ENCODE data around the gene GPX1.
"Not testable (repeated sequence)": the region's sequence is repeated elsewhere in the genome, so short reads cannot be mapped to it uniquely, and the experiment has no call there.

The GPX1 gene

GRCh38 chr3:49357443-49358216 lies 523 bp downstream of the GPX1 start:
- peak; percentile 60 to 64 for DNase-seq

DNA sequence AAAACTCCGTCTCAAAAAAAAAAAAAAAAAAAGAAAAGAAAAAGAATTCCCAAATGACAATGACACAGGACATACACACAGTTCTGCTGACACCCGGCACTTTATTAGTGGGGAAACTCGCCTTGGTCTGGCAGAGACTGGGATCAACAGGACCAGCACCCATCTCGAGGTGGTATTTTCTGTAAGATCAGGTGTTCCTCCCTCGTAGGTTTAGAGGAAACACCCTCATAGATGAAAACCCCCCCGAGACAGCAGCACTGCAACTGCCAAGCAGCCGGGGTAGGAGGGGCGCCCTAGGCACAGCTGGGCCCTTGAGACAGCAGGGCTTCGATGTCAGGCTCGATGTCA lies 1.1 kb downstream of the GPX1 start:
- DNase-seq, result not testable (repeated sequence)

DNA sequence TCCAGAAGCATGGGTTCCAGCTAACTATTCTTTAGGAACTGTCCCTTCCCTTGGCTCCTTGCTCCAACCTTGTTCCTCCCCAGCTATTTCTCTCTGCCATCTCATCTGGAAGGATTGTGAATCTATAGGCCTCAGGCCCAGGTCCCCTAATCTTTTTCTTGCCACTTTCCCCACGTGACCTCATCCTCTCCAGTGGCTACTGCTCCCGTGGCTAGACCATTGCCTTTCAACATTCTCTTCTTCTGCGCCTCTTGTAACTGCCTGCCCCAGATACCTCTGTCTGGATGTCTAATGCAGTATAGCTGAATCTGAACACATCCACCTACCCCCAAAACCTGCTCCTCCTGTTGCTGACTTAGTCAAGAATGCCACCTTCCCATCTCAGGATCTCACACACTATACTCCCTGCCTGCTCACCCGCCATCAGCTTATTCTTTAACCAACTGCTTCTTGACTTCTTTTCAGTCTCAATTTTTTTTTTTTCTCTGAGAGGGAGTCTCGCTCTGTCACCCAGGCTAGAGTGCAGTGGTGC lies 5.2 kb downstream of the GPX1 start:
- no peak for DNase-seq

- DNase-seq, result no peak
Observed at GRCh38 chr3:49352281-49352680, 5.9 kb downstream of the GPX1 start.

- DNase-seq, result no peak
Observed at GRCh38 chr3:49351521-49352011, 6.6 kb downstream of the GPX1 start.

GRCh38 chr3:49349348-49350114 lies 8.6 kb downstream of the GPX1 start:
- DNase-seq, result no peak

DNA sequence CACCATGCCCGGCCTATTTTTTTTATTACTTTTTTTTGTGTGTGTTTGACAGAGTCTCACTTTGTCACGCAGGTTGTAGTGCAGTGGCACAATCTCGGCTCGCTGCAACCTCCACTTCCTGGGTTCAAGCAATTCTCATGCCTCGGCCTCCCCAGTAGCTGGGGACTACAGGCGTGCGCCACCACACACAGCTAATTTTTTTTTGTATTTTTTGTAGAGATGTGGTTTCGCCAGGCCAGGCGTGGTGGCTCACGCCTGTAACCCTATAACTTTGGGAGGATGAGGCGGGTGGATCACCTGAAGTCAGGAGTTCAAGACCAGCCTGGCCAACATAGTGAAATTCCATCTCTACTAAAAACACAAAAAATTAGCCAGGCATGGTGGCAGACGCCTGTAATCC lies 9.8 kb downstream of the GPX1 start:
- not testable (repeated sequence) for DNase-seq

- no peak for DNase-seq
Observed at GRCh38 chr3:49346797-49347251, 11.3 kb downstream of the GPX1 start.

DNA sequence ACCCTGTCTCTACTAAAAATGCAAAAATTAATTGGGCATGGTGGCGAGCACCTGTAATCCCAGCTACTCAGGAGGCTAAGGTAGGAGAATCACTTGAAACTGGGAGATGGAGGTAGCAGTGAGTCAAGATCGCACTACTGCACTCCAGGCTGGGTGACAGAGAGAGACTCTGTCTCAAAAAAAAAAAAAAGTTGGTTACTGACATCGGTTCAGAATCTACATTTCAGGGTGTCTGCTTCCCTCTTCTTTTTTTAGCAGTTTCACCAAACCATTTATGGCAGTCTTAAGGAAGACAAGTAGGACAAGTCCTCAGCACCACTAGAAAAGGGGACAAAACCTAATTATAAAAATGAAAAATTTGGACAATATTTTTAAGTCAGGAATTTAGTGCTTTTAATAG lies 15.0 kb downstream of the GPX1 start:
- DNase-seq, result no peak

GRCh38 chr3:49341996-49342395 lies 16.2 kb downstream of the GPX1 start:
- no peak for DNase-seq

DNA sequence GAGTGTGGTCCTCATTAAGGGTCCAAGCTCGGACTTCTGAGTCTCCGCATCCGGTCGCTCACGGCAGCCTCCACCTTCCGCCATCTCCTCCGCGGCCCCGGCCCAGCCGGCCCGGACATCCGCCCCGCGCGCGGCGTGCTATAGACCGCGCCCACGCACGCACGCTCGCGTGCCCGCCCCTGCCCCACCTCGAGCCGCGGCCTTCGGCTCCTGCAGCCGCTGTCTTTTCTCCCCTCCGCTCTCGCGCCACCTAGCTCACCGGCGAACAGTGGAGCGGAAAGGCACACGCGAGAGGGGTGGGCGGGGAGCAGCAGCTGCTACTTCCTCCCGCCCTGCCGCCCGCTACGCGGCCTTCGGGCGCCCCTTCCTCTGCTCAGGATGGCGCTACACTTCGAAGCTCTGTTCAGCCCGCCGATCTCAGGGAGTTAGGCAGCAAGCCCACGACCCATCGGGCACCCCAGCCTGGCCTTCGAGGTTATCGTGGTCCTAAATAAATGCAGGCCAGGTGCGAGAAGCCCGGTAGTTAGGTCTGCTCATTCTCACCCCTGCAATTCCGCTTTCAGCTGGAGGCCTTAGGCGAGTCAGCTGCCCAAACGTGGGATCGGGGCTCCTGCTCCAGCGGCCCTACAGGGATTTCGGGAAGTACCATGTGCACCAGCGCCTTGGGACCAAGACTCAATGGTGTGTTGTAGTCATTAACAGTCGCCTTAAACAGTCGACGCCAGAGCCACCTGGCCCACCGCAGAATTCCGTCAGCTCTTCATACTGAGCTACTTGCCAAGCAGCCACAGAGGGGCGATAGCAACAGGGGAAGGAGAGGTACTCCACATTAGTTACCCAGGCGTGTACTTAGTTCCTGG lies 18.0 kb downstream of the GPX1 start, which contains the start of gene USP4:
Gene USP4 (minus strand): TSS at position 113 of the 860 bp plus-strand sequence. CDS start 29 bp downstream, at position 84.
- DNase-seq, result peak; percentile 92 to 95

GRCh38 chr3:49339581-49339940 lies 18.6 kb downstream of the GPX1 start:
- DNase-seq, result peak in 1 of 2 donors; percentile 40

DNA sequence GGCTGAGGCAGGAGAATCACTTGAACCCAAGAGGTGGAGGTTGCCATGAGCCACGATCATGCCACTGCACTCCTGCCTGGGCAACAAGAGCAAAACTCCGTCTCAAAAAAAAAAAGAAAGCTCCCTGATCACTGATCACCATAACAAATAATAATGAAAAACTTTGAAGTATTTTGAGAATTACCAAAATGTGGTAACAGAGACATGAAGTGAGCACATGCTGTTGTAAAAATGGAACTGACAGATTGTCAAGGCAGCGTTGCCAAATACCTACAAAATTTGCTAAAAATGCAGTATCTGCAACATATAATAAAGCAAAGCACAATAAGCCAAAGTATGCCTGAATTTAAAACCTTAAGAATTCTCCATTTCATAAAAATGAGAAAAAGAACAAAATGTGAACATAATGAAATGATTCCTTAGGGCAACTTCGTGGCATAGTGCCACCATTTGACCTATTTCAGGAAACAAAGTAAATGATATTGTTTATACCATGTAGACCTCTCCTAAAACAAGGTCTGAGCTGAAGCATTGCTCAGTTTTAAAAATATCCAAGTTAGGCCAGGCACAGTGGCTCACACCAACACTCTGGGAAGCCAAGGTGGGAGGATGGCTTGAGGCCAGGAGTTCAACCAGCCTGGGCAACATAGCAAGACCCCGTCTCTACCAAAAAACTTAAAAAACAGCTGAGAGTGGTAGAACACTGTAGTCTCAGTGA lies 24.1 kb downstream of the GPX1 start:
- DNase-seq, result no peak

DNA sequence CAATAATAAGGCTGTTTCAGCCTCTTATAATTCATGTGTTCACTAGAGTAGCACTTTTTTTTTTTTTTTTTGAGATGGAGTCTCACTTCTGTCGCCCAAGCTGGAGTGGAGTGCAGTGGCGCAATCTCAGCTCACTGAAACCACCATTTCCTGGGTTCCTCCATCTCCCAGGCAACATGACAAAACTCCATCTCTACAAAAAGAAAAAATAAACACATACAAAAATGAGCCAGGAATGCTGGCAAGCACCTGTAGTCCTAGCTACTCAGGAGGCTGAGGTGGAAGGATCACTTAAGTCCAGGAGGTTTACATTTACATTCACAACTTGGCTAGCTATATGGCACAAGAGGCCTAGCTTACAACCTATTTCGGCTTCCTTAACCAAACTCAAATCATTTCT lies 25.1 kb downstream of the GPX1 start:
- DNase-seq, result no peak

DNA sequence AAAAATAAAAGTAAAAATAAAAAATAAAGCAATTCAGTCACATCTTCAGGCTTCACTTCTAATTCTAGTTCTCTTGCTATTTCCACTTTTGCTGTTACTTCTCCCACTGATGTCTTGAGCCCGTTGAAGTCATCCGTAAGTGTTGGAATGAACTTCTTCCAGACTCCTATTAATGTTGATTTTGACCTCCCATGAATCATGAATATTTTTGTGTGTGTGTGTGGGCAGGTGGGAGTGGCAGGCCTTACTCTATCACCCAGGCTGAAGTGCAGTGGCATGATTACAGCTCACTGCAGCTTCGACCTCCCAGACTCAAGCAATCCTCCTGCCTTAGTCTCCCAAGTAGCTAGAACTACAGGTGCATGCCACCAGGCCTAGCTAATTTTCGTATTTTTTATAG lies 29.0 kb downstream of the GPX1 start:
- DNase-seq, result no peak

DNA sequence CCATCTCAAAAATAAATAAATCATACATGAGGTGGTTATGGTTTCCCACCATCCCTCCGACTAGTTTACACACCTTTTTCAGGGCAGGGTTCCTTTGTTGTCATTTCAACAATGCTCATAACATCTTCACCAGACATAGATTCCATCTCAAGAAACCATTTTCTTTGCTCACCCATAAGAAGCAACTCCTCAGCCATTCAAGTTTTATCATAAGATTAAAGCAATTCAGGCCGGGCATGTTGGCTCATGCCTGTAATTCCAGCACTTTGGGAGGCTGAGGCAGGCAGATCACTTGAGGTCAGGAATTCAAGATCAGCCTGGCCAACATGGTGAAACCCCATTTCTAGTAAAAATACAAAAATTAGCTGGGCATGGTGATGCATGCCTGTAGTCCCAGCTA lies 29.8 kb downstream of the GPX1 start:
- DNase-seq, result not testable (repeated sequence)

GRCh38 chr3:49327485-49327884 lies 30.7 kb downstream of the GPX1 start:
- DNase-seq, result no peak

- no peak for DNase-seq
Observed at GRCh38 chr3:49324768-49325167, 33.4 kb downstream of the GPX1 start.

GRCh38 chr3:49316696-49317457 lies 41.3 kb downstream of the GPX1 start:
- no peak for DNase-seq

DNA sequence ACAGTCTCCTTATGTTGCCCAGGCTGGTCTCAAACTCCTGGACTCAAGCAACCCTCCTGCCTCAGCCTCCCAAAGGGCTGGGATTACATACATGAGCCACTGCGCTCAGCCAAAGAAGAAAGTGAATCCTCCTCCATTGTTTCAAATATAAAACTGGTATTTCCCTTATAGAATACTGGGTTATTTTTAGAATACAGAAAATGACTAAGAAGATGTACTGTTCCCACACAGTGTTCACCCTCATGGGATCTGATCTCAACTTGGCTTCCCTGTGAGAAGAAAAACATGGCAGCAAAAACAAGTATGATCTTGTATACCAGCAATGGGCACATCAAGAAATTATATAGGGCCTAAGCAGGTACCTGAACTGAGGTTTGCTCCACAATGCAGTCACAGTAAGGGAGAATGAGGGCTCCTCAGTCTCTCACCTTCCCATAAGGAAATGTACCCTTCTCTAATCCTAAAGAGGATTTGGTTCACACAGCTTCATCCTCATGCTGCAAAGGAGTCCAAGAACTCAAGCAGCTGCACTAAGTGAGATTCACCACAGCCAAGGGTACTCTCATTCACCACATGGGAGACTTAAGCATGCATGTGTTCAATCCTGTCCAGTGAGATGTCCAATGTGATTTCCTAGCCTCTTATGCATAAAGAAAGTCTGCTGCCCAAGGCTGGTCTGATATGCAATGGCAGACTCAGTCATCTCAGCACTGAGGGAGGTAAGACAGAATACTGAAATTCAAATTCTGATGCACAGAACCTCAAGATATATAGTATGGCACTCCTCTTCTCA lies 44.1 kb downstream of the GPX1 start:
- DNase-seq, result no peak

- no peak for DNase-seq
Observed at GRCh38 chr3:49311283-49311682, 46.9 kb downstream of the GPX1 start.
